Erythroblast (primary cell): ENCODE results near the gene SDR42E1.

Experiments used
- GATA1 ChIP-seq: IDR thresholded peaks from 2 replicates; pipeline ENCODE4 v1.6.1; 2011; ENCODE audit warnings: low read depth, mild to moderate bottlenecking, control low read depth, low read length, moderate library complexity
- POLR2A ChIP-seq: IDR thresholded peaks from 2 replicates; pipeline ENCODE4 v1.6.1; 2011; ENCODE audit warnings: mild to moderate bottlenecking, low read length

DNA sequence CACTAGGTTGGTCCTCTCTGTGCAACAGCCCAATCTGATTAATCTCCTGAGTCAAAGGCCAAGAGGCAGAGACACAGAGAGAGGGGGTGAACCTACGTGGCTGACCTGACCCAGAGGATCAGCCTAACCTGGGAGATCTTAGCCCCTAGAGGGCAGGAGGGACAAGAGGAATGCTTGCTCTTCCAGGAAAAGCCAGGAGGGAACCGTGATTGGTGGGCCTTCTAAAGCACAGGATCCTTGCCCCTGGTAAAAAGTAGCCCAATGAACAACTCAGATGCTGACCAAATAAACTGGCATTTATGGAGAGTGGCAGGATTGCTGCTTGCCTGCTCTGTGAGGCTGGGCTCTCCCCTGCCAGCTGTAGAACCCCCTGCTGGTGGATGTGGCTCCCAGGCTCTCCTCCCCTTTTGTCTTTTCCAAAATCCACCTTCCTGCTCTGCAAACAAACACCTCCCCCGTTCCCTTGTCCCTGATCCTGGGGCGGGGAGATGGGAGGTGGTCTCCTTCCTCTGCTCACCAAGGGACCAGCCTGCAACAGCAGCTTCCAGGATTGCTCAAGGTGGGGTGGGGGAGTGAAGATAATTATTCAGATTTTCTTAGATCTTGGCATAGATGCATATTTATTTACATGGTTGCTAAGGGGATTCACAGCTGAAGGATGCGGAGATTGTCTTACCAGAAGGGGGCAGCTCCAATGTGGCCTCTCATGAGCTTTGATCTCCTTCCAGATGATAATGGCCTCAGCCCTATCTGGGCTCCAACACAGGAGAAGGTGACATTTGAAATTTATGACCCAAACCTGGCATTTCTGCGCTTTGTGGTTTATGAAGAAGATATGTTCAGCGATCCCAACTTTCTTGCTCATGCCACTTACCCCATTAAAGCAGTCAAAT lies 71.9 kb downstream of the SDR42E1 start:
- no peak for TF ChIP-seq GATA1
- TF ChIP-seq POLR2A: no peak
